ENCODE measurements around the gene TUB.

The TUB gene

DNA sequence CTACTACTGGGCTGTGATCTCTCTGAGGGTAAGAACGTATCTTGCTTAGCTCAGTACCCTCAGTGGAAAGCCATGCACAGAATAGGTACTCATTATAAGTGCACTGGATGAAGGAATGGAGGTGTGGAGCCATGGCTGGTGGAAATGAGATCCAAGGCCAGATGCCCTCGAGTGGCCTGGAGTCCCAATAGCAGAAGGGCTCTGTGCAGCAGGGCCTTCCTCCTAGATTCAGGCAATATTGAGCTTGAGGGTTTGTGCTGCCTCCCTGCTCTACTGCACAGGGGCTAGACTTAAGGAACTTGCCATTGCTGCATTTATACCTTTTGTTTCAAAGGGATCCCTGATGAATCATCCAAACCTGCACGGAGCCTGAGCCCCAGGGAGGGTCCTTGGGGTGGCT lies 33.6 kb upstream of the TUB start:
- DNase-seq, result no peak

DNA sequence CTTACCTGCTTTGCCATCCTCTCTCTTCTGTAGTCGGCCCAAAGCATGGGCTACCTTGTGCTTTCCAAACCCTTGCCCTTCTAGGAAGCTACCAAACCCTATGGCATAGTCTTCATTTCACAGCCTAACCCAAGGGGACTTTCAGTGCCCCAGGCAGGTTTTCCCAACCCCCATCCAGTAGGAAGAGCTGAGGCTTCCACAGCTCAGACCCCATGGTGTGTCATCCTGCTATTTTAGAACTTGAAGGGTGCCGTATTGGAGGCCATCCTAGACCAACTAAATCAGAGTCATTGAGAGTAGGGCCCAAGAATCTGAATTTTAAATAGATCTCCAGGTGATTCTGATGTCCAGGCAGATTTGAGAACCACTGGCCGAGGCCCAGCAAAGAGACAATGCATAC lies 31.9 kb upstream of the TUB start:
- DNase-seq, result no peak

DNA sequence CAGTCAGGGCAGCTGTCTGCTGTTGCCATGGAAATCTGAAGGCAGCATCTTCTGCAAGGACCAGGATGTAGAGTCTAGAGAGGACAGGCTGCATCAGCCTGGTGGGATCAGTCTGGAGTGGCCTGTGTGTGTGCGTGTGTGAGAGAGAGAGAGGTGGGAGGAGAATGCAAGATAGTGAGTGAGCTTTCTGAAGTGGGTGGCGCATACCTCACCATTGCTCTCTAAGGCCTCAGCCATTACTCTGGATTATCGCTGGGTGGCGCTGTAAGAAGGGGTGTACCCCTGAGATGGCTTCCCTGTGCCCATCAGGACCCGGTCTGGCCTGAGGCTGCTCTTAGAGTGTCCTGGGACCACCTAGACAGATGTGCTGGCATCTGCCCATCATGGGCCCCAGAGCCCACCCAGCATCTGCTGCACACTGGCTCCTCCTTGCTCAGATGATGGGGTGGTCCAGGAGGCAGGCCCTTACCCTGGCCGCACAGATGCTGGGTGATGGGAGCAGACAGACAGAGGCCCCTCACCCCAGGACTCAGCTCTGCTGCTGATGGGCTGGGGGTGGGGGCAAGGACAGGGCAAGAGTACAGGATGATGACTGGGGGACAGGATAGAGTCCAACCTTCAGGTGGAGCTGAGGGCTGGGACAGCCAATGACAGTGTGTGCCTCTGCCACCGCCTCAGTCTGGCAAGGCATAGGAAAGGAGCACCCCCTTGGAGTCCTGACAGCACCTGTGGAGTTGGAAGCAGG lies 25.7 kb upstream of the TUB start:
- no peak for DNase-seq

DNA sequence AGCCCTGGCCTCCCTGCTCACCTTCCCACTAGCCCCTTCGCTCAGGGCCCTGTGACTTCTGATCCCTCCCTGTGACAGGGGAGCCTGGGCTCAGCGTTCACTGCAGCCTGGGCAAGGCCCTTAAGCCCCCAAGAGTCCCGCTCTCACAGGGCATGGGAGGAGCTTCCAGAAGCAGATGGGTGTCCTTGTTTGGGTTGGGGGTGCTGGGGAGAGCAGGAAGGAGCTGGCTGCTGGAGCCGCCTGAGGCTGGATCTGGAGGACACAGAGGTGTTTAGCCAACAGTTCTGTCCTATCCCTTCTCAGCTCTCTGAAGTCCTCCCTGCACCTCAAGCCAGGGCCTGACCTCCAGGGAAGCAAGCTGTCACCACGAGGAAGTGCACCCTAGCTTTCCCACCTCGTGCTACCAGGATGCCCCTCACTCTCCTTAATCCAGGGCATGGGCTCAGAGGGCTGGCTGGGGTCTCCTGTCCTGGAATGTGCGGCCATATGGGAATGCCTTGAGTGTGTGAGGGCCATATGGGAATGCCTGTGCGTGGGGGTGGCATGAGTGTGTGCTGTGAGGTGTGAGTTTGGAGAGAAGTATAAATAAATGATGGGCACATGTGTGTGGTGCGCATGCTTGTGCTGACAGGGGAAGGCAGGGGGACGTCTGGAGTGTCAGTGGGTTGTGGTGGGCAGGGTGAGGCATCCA lies 25.0 kb upstream of the TUB start:
- DNase-seq, result no peak

DNA sequence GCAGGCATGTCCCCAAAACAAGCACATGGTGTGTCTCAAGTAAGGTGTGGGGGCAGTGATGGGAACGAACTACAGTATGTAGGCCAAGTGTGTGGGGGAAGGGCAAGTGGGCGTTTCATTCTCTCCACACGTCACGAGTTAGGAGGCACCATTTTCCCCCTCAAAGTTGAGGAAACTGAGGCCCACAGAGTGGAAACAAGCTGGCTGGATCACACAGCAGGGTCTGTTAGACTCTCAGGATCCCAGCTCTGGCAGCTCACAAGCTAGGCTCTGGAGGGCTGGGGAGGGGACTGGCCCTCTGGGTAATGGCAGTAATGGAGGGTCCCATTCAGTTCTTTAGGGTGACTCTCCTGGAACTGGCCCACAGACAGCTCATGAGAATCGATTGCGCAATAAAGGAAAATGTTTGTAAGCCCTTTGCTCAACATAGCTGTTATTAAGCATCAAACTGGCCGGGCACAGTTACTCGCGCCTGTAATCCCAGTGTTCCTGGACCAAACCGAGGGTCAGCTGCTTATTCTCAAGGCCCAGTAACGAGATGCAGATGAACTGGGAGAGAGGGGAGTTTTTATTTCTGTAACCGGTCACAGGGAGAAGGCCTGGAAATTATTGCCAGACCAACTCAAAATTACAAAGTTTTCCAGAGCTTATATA lies 24.1 kb upstream of the TUB start:
- no peak for DNase-seq

DNA sequence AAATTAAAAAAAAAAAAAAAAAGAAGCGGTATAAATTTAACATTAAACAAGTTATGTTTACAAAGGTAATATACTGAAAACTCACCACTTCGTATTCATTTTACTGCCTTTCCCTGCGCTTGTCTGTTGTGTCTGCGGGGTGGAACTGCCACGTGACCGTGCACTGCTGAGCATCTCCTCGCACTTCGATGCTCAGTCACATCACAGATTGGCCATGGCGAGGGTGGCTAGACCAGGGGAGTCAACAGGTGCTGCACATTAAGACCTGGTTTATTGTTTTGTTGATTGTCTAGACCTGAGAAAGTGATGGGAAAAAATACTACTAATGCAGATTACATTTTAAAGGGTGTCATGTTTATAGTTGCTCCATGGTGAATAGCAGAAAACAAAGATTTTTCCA lies 22.8 kb upstream of the TUB start:
- DNase-seq, result no peak

DNA sequence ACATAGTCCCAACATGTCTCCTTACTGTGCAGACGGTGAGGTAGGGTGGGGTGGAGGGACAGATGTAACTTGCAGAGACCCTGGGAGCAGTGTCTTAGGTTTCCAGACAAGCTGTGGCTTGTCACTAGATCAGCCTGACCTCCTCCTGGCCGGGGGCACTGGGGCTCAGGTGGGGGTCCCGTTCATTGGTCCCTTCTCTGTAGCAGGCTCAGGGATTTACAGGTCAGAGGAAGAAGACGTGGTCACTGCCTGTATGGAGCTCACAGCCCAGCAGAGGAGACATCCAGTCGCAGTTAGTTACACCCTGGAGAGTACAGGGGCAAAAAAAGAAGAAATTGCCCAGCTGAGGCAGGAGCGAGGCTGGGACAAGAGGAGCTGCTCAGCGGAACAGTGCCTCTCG lies 22.0 kb upstream of the TUB start:
- no peak for DNase-seq

DNA sequence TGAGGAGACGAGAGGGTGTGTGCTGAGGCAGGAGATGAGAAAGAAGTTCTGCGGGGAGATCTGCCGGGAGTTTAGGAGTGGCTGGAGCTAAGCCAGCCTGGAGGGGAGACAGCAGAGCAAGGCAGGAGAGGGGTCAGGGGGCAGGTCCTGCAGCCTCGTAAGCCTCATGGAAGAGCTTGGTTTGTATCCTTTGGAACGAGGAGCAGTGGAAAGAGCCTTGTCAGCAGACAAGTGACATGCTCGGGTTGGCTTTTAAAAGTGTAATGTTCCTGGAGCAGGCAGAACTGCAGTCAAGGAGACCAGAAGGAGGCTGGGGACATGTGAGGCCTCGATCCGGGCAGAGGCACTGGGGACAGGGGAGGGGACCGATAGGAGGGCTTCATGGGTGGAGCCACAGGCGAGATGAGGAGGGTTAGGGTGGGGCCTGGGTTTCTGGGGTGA lies 21.4 kb upstream of the TUB start:
- no peak for DNase-seq

DNA sequence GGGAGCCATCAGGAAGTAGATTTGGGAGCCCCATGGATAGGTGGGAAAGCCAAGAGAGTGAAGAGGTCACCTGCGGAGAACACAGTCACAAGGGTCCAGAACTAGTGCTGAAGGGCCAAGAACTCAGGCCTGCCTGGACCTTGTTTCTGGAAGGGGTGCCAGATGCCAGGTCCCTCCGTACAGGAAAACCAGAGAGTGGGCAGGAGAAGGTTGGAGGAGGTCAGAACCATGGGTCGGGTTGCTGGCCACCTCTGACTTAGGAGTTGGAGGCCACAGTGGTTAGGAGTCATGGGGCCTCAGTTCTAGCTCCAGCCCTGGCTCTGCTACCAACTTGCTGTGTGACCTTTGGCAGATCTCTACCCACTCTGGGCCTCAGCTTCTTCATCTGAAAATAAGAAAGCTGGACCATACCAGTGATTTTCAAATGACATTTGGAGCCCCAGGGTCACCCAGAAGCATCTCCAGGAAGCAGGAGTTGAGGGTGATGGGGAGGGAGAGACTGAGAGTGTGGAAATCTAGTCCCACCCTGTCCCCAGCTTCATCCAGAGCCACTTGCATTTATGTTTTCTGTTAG lies 20.8 kb upstream of the TUB start:
- no peak for DNase-seq

DNA sequence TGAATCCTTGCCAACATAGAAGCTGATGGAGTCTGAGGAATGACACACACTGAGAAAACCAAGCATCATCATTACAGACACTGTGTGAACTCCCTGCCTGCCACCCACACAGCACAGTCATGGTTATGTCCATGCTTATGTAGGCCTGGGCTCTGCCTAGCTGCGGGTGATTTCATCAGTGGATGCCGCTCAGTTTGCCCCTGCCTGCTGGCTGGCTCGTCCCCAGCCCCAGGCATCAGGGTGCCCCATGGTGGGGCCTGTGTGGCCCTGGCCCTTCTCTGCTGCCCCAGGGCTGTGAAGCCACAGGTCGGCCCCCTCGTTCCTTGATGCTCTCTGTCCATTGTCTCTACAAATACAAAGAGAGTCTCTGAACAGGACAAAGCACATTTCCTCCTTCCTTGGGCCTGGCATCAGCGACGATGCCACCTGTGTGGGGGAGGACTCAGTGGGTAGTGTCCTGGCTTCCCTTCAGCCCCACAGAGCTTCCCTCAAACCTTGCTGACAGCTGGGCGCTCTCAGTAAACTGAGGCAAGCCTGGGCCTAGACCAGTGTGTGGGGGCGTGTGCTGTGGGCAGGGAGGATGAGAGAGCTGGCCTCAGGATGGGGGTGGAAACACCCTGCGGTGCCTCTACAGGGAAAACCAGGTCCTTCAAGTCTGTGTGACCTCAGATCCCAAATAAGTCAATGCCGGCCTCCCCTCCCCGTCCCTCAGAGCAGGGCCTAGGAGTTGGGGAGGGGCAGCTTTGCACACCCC lies 20.0 kb upstream of the TUB start:
- no peak for DNase-seq

DNA sequence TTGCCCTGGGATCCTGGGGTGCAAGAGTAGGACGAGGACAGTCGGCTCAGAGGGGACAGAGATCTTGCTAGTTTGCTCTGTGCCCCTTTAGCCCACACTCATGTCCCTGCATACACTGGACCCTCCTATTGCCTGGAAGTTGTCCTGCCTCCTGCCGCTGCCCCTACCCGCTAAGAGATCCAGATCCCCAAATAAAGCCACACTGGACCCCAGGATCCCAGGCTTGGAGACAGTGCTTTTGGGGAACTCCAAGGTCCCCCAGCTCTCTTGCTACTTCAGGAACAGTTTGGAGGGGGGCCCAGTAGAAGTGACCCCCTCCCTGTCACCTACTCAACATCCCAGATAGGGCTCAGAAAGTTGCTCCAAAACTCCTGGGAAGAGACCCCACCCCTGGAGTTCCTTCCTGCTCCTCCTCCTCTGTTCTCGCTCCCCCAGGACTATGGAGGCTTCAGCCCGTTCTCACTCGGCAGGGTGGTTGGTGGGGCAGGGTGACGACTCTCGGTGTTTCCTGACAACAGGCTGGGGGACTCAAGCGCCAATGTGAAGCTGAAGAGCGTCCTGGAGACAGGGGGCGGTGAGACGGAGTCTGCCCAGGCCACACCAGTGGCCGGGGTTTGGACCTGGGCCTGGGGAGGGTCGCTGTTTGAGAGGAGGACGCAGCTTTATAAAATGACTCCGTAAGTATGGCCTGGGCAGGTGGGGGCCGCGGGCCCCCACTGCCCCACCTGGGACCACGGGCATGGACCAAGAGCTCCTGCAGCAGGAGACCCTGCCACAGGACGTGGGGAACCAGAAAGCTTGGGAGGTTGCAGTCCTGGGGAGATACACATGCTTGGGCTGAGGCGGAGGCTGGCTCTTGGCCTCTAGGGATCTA lies 19.2 kb upstream of the TUB start:
- no peak for DNase-seq

DNA sequence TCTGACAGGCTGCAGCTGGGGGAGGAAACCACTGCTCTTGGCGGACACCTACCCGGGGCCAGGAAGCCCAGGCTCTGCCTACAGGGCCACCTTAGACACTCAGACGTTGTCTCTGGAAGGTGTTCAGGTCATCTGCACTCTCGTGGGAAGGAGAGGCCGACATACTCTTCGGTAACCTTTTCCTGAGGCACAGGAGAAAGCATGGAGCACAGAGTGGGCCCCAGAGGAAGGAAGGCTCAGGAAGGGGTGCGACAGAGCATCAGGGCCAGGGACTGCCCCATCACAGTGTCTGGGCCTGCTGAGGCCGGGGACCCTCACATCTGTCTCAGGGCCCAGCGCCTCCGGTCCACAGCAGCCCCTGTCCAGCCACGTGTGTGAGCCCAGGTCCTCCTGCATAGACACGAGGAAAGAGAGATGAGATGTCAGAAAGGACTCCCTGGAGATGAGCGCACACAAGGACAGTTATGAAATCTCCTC lies 18.2 kb upstream of the TUB start:
- DNase-seq, result no peak

DNA sequence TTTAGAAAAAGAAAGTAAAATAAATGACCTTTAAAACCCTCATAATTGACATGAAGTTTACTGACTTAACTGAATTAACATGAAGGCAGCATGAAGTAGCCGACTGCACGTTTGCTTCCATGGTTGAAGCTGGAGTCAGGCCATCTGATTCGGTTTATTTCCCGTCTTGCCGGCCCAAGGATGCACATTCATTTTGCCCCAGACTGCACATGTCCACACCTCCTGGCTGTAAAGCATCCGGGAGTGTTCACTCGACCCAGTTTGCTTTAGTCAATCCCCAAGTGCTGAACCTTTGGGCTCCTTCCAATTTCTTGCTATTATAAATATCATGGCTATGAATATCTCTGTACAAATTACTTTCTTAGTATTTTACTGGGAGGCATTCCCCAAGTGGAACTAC lies 17.7 kb upstream of the TUB start:
- no peak for DNase-seq

DNA sequence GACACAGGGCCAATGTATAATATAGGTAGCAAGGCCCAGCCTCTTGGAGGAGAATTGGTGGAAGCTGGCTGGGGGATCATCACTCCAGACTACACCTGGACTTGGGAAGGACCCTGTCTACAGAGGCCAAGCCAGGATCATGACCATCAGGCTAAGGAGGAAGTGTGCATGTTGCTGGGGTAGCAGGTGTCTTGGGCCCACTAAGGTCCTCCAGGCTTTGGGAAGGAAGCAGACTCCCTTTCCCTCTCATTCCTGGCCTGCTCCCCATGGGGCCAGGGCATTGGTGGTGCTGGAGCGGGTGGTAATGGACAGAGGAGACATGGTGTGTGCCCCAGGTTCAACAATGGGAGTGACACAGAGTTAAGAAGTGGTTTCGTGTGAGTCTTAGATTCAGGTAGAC lies 16.0 kb upstream of the TUB start:
- no peak for DNase-seq

DNA sequence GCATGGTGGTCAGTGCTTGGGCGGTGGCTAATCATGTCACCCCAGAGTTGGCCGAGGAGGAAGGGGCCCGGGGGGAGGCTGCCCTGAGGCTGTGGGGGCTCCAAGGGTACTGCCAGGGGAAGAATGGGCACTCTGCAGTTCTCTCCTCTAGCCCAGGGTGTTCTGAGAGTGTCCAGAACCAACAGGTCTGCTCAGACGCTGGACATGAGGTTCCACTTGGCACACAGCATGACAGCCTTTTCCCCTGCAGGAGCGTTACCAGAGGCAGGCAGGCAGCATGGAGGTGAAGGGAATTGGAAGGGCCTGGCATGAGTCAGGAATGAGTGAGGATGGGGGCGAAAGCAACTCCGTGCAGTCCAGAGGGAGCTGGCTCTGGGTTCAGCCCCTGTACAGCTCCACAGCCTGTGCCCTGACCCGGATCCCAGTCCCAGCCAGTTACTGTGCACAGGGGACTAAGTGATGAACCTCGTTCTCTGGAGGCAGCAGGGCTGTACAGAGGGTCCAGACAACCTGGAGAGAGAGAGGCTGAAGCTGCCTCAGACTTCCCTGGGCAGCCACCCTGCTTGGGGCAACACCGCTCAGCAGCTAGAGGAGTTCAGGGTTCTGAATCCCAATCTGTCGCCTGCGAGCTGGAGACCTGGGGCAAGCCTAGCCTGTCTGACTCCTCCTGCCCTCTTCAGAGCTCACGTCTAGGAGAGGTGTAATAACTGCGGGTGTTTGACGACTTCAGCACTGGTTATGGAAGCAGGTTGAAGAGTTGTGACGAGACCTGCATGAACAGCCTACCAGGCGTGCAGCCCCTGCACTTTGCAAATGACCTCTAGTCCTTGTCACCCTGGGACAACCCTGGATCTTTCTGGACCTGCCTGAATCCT lies 14.7 kb upstream of the TUB start:
- DNase-seq, result no peak

DNA sequence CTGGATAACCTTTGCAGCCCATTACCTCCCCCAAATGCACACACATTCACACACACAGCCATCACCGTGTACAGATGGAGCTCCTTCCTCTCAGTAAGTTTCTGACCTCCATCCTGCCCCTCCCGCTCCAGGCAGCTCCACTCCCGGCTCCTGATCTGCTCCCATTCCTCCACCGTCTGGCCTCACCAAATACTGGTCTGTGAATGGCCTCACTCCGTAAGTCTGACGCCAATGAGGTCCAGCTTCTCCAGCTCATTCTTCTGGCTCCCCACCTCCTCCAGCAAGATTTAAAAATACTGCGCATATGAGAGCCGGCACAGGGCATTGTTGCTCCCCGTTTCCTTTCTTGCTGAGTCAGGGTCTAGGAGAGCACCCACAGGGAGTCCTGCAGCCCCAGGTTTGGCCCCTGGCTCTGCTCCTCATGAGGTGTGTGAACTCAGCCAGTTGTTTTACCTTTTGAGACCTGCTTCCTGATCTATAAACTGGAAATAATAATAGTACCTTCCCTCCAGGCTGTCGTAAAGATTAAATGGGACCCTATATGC lies 14.0 kb upstream of the TUB start:
- no peak for DNase-seq

DNA sequence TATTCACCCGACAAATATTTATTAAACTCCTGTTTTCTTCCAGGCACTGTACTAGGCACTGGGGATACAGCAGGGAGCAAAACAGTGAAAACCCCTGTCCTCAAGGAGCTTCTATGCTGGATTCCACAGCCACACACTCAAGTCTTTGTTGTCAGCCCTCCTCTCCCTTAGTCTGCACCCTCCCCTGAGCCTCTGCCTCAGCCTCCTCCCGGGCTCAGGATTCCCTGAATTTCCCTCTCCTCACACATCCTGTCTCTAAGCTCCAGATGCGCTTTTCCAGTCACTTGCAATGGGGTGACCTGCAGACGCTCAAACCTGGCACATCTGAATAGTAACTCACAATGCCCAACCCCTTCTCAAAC lies 13.5 kb upstream of the TUB start:
- DNase-seq, result no peak

DNA sequence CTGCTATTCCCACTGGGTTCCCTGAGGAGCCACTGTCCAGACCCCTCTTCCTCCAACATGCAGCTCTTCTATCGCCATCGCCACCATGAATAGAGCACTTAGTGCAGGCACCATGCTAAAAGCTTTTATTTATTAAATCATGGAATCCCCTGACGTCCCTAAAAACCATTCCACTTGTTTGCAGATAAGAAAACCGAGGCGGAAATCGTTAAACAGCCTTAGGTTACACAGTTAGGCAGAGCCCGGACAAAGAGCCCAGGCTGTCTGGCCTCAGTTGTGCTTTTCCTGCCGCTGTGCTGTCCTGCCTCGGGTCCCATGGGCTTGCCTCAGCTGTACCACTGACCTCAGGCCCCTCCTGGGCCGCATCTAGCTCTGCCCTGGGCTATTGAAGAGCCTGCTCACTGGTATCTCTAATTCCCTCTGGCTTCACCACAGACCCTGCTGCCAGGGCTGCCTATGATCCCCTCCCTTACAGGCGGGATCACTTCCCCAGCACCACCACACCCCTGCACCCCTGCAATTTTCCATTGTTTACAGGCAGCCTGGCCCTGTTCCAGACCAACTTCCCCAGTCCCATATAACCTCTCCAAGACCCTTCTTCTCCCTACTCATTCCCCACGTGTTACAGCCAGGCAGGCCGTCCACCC lies 13.0 kb upstream of the TUB start:
- DNase-seq, result no peak

DNA sequence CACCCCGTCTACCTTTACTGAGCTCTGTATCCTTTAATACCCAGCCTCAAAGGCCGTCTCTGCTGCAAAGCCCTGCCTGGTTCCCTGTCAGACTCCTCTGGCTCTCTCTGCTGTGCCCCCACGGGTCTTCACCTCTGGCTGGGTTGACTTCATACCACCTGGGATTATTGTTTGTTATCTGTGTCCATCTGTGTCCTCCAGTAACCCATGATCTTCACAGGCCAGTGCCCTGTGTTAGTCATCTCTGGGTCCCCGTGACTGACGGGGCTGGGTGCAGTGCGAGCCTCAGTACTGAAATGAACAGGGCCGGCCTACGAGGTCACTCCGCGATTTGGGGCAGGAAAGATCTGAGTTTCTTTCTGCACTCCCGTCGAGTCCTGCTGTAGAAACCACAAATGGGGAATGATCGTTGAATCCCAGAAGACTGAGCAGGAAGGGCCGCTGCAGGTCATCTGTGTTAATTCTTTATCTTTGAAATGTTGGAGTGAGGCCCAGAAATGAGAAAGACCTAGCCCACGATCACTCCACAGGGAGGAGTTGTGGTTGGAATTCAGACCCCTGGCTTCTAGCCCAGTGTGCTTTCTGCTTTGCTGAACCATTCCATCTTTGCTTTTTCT lies 12.3 kb upstream of the TUB start:
- no peak for DNase-seq

DNA sequence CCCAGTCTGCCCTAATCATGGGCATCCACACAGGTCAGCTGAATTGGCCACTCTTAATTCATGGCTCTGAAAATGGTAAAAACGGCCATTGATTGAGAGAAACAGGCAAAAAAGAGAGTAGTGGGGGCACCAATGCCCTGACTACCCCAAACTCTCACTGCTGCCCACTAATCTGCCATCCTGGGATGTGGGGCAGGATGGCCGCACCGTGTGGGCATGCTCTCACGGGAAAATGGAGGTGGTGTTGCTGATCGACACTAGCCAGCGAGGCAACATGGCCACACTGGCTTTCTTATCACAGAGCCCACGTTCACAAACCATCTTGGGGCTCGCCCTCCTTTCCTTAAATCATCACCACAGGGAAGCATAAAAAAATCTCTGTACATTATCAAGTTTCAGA lies 11.2 kb upstream of the TUB start:
- DNase-seq, result no peak
